ENCODE data around the gene PUS1. TPM values are rescaled to one million over a fixed set of nuclear protein-coding genes. Genes with fewer than 3 reads are reported as not detected.

The PUS1 gene
- total RNA-seq, 1 donor from 2014 or later = 22.7 TPM

DNA sequence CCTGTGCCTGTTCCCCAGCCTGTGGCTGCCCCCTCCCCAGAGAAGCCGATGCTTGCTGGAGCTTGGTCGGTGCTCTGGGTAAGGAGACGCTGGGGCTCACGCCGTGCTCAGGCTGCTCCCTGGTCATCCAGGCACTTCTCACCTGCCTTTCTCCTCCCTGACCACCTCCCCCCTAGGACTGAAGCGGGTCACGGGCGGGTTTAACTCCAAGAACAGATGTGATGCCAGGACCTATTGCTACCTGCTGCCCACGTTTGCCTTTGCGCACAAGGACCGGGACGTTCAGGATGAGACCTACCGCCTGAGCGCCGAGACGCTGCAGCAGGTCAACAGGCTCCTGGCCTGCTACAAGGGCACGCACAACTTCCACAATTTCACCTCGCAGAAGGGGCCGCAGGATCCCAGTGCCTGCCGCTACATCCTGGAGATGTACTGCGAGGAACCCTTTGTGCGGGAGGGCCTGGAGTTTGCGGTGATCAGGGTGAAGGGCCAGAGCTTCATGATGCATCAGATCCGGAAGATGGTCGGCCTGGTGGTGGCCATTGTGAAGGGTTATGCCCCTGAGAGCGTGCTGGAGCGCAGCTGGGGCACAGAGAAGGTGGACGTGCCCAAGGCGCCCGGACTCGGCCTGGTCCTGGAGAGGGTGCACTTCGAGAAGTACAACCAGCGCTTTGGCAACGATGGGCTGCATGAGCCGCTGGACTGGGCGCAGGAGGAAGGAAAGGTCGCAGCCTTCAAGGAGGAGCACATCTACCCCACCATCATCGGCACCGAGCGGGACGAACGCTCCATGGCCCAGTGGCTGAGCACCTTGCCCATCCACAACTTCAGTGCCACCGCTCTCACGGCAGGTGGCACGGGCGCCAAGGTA, 12.3 kb downstream of the PUS1 start:
- TF ChIP-seq, protein P1, sequence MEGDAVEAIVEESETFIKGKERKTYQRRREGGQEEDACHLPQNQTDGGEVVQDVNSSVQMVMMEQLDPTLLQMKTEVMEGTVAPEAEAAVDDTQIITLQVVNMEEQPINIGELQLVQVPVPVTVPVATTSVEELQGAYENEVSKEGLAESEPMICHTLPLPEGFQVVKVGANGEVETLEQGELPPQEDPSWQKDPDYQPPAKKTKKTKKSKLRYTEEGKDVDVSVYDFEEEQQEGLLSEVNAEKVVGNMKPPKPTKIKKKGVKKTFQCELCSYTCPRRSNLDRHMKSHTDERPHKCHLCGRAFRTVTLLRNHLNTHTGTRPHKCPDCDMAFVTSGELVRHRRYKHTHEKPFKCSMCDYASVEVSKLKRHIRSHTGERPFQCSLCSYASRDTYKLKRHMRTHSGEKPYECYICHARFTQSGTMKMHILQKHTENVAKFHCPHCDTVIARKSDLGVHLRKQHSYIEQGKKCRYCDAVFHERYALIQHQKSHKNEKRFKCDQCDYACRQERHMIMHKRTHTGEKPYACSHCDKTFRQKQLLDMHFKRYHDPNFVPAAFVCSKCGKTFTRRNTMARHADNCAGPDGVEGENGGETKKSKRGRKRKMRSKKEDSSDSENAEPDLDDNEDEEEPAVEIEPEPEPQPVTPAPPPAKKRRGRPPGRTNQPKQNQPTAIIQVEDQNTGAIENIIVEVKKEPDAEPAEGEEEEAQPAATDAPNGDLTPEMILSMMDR (IDR thresholded peaks at IDR 0.05) = no peak
- Histone ChIP-seq H3K4me3 (no peak overlapping the region), H3K27me3 (no peaks in the 10 kb centered on the region), H3K4me1 (no peaks in the 10 kb centered on the region), H3K36me3 (peaks cover 25 to 39% of the 10 kb centered on the region in 2 donors), H3K27ac (no peak overlapping the region), H3K9me3 (no peaks in the 10 kb centered on the region)
- intact Hi-C loops (cut with DNase I) = no loop called here
- DNase-seq (ENCODE audit: low spot score in 2 of 2) = peak in 1 of 2 donors; percentile 46

DNA sequence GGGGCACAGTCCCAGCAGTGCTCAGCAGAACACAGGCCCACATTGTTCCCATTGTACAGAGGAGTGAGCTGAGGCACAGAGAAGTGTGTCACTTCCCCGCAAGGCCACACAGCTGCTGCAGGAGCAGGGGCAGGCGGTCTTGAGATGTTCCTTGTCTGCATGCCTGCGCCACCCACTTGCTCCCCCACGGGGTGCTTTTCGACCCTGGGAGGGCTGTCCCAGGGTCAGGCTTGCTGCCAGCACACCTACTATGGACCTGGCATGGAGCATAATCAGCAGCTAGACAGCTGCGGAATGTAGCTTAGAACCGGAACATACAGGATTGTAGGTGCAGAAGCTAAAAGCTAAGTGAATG, 12.9 kb downstream of the PUS1 start:
- H3K4me1 ChIP-seq = no peaks in the 10 kb centered on the region
- H3K27me3 ChIP-seq = no peaks in the 10 kb centered on the region
- H3K27ac ChIP-seq = no peak overlapping the region
- H3K4me3 ChIP-seq = no peak overlapping the region
- intact Hi-C loops (cut with DNase I) = no loop called here
- TF ChIP-seq, protein P1 (IDR thresholded peaks at IDR 0.05) = no peak
- H3K9me3 ChIP-seq = no peaks in the 10 kb centered on the region
- H3K36me3 ChIP-seq = peaks cover 22 to 39% of the 10 kb centered on the region in 2 donors
- no peak for DNase-seq (ENCODE audit: low spot score in 2 of 2)

DNA sequence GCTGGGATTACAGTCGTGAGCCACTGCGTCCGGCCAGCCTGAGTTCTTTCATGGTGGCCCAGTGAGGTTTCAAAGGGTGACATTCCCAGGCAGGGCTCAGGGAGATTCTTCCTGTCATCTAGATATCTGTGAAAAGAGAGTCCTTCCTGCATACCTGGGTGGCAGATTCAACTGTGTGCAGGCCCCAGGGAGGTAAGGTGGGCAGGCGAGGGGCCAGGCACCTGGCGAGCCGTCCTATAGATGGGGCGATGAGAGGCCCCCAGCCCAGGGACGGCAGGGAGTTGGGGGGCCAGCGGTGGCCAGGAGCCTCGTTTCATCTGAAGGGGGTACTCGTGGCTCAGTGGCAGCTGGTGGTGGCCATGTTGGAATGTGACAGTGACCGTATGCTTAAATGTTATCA, 13.6 kb downstream of the PUS1 start:
- peak in 1 of 2 donors; percentile 53 for DNase-seq (ENCODE audit: low spot score in 2 of 2)
- Histone ChIP-seq H3K36me3 (peaks cover 22 to 39% of the 10 kb centered on the region in 2 donors), H3K27ac (no peak overlapping the region), H3K9me3 (no peaks in the 10 kb centered on the region), H3K4me3 (no peak overlapping the region), H3K27me3 (no peaks in the 10 kb centered on the region), H3K4me1 (no peaks in the 10 kb centered on the region)
- intact Hi-C loops (cut with DNase I) = no loop called here
- TF ChIP-seq, protein P1 (IDR thresholded peaks at IDR 0.05) = no peak

DNA sequence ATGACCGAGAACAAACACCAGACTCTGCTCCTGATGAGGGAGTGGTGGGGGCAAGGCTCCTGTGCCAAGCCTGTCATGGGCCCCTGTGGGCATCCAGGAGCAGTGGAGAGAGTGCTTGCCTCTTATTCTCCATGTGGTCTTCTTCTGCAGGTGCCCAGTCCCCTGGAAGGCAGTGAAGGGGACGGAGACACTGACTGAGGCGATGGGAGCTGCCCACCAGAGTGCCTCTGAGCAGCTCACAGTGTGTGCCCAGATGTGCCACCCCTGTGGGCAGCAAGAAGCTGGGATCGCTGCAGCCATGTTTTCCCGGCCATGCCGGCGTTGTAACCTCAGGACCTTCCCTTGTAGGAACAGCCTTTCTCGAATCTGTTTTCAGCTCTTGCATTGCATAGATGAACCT, 14.3 kb downstream of the PUS1 start:
- Histone ChIP-seq H3K4me1 (no peaks in the 10 kb centered on the region), H3K27ac (no peak overlapping the region), H3K27me3 (no peaks in the 10 kb centered on the region), H3K9me3 (no peaks in the 10 kb centered on the region), H3K36me3 (peaks cover 22 to 35% of the 10 kb centered on the region in 2 donors), H3K4me3 (no peak overlapping the region)
- TF ChIP-seq, protein P1 (IDR thresholded peaks at IDR 0.05) = no peak
- intact Hi-C loops (cut with DNase I) = no loop called here
- DNase-seq (ENCODE audit: low spot score in 2 of 2) = peak in 1 of 2 donors; percentile 35

DNA sequence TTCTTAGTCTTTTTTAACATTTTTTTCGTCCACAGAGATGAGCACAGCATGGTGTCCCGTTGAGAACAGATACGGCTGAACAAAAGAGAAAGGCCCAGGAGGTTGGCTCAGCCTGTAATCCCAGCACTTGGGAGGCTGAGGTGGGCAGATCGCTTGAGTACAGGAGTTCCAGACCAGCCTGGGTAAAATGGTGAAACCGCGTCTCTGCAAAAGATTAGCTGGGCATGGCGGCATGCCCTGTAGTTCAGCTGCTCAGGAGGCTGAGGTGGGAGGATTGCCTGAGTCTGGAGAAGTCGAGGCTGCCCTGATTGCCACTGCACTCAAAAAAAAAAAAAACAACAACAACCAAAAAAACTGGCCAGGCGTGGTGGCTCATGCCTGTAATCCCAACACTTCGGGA, 14.8 kb downstream of the PUS1 start:
- Histone ChIP-seq H3K27me3 (no peaks in the 10 kb centered on the region), H3K9me3 (no peaks in the 10 kb centered on the region), H3K4me1 (no peaks in the 10 kb centered on the region), H3K36me3 (peaks cover 21 to 32% of the 10 kb centered on the region in 2 donors), H3K27ac (no peak overlapping the region), H3K4me3 (no peak overlapping the region)
- TF ChIP-seq, protein P1 (IDR thresholded peaks at IDR 0.05) = no peak
- DNase-seq (ENCODE audit: low spot score in 2 of 2) = peak in 1 of 2 donors; percentile 16
- intact Hi-C loops (cut with DNase I) = no loop called here

All from ascending aorta (tissue), 2 donors.